Measurements from ENCODE around the gene RBFA.

The RBFA gene

GRCh38 chr18:80029690-80030089 is 4.5 kb upstream of the RBFA start:
- no peak for DNase-seq (ENCODE audit: low spot score)

- DNase-seq (ENCODE audit: low spot score), result no peak
These were observed 810 bp upstream of the RBFA start for GRCh38 chr18:80033181-80034067.

- no peak for DNase-seq (ENCODE audit: low spot score)
These were observed 695 bp downstream of the RBFA start for GRCh38 chr18:80034852-80035406.

GRCh38 chr18:80035997-80036396 is 1.8 kb downstream of the RBFA start:
- DNase-seq (ENCODE audit: low spot score), result no peak

- no peak for DNase-seq (ENCODE audit: low spot score)
These were observed 3.1 kb downstream of the RBFA start for GRCh38 chr18:80037300-80037699.

- DNase-seq (ENCODE audit: low spot score), result no peak
These were observed 3.8 kb downstream of the RBFA start for GRCh38 chr18:80037869-80038630.

DNA sequence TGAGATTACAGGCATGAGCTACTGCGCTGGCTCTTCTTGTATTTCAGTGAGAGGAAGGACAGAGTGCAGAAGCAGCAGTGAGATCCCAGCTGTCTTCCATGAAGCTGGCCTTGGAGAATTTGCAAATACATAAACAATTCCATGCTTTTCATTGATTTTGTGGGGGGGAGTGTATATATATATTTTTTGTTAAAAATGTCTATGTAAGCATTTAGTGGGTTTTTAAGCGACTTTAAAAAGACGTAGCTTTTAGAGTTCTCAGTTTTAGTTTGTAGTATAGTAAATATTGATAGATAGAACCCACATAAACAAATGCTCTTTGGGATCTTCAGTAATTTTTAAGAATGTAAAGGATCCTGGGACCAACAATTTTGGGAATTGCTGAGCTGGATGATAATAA is 6.3 kb downstream of the RBFA start:
- no peak for DNase-seq (ENCODE audit: low spot score)

GRCh38 chr18:80041424-80041823 is 7.2 kb downstream of the RBFA start:
- no peak for DNase-seq (ENCODE audit: low spot score)

- DNase-seq (ENCODE audit: low spot score), result no peak
These were observed 8.6 kb downstream of the RBFA start for GRCh38 chr18:80042785-80043184.

GRCh38 chr18:80044072-80044471 is 9.8 kb downstream of the RBFA start:
- DNase-seq (ENCODE audit: low spot score), result no peak

DNA sequence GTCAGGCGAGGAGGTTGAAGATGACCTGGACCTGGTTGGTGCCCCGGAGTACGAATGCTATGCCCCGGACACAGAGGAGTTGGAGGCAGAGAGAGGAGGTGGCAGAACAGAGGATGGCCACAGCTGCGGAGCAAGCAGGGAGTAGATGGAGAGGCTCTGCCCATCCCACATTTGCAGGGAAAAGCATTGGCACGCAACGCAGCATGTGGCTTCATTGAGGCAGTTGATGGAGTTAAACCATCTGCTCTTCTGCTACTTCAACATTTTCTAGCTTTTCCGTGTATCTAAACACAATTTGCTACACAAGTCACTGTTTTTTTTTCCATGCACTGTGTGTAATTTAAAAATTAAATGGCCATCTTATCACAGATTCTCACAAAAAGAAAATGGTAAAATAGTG is 11.8 kb downstream of the RBFA start:
- no peak for DNase-seq (ENCODE audit: low spot score)

GRCh38 chr18:80046431-80046830 is 12.2 kb downstream of the RBFA start:
- no peak for DNase-seq (ENCODE audit: low spot score)

DNA sequence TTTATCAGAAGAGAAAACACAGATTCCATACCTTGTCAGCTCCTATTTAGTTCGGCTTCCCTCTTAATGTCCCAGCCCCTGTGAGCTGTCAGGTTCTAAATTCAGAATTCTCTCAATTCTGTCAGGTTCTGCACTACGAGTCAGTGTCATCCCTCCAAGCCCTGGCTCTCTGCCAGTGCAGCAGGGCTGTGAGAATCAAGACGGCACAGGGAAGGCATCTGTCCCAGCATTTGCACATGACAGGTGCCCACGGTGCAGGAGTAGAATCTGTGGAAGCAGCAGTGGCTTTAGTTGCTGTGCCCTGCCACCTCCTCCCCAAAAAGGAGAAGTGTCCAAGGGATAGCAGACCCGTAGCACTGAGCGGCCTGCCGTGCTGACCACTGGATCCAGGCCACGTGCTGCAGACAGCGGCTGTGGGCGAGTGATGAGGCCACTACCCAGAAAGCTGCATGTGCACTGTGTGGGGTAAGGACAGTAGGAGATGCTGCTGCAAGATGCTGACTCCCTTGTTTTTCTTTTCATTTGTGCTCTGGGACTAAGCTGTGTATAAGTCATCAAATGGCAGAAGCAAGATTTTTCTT is 12.8 kb downstream of the RBFA start:
- no peak for DNase-seq (ENCODE audit: low spot score)

DNA sequence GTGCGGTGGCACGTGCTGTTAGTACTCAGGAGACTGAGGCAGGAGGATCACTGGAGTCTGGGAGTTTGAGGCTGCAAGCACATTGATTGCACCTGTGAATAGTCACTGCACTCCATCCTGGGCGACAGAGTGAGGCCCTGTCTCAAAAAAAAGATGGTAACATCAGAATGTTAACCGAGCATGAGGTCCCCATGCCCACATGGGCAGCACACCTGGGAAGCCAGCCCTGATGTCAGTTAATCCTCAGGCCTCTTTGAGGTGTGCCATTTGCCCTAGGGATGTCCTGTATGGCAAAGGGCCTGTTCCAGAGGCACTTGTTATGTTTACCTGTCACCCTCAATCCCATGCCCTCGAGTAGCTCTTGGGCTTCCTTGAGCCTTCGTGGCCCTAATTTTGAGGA is 16.6 kb downstream of the RBFA start:
- no peak for DNase-seq (ENCODE audit: low spot score)

DNA sequence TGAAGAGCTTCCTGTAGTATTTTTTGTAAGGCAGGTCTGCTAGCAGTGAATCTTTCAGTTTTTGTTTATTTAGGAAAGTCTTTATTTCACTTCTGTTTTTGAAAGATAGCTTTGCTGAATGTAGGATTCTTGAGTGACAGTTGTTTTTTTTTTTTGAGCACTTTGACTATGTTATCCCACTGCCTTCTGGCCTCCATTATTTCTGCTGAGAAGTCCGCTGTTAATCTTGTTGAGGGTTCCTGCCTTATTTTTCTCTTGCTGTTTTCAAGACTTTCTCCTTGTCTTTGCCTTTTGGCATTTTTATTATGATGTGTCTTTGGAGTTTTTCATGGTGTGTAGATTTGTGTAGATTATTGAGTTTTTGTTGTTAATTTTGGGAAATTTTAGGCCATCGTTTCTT is 21.9 kb downstream of the RBFA start:
- no peak for DNase-seq (ENCODE audit: low spot score)

DNA sequence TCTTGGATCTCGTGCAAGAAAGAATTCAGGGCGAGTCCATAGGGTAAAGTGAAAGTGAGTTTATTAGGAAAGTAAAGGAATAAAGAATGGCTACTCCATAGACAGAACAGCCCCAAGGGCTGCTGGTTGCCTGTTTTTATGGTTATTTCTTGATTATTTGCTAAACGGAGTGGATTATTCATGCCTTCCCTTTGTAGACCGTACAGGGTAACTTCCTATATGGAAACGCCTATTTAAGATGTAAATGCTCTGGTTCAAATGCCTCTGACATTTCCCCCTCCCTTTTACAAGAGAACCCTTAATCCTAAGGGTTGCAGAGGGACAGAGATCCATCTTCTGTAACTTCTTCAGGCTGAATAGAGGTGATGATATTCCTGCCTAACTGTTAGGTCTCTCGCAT is 25.7 kb downstream of the RBFA start:
- DNase-seq (ENCODE audit: low spot score), result no peak

DNA sequence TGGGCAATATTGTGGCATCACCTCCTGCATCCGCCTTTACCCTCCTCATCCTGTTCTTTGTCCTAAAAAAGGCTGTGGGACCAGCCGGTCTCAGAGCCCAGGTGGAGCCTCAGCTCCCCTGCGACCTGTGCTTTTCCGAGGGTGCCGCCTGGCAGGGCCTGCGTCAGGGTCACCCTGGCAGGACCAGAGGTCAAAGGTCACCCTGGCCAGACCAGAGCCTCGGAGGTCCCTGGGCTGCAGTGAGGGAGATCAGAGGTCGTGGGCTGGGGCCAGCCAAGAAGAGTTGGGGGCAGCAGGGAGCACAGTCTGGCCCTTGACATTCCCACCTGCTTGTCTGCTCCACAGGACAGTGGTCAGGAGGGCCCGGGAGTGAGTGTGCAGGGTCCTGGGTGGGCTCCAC is 31.5 kb downstream of the RBFA start:
- no peak for DNase-seq (ENCODE audit: low spot score)

- no peak for DNase-seq (ENCODE audit: low spot score)
These were observed 33.1 kb downstream of the RBFA start for GRCh38 chr18:80067321-80067720.

- DNase-seq (ENCODE audit: low spot score), result no peak
These were observed 33.7 kb downstream of the RBFA start for GRCh38 chr18:80067897-80068296.

DNA sequence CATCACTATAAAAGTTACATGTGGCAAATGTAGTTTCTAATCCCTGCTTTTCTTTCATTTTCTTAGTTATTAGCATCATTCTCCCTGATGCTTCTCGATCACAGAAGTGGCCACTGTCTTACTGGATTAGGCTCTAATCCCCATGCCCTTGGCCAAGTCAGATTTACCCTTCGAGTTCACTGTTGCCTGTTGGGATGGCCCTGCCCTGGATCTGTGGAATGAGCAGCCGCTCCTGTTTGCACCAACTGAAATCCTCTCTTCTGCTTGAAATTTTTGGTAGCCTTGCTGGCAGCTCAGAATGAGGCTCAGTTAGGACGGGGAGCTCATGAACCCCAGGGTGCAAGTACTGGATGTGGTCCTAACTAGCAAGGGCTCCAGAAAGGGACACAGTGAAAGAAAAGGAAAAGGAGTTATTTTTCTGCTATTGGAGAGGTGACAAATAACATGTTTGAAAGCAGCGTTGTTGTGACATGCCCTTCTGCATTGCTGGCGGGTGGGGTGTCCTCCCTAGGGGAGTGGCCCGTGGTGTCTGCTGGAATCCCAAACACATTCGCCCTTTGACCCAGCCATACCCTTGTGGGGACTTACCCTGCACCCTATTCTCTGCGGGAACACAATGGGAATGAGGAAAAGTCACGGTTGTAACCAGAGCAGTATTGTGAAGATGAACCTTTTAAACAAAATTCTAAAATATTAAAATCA is 34.5 kb downstream of the RBFA start:
- no peak for DNase-seq (ENCODE audit: low spot score)

DNA sequence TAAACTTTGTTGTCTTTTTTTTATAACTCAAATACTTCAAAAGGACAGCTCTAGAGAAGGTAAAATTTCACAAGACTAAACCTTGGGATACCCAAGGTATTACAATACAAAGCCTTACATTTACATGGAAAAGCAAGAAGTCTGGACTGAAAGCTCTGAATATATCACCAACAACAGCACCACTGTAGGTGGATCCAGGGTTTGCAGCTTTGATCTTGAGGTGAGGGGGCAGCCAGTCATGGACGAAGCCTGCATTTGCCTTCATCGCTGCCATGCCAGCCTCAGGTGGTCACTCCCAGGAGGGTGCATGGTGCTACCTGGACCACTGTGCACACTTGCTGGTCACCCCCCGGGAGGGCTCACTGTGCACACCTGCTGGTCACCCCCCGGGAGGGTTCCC is 36.6 kb downstream of the RBFA start:
- DNase-seq (ENCODE audit: low spot score), result no peak

DNA sequence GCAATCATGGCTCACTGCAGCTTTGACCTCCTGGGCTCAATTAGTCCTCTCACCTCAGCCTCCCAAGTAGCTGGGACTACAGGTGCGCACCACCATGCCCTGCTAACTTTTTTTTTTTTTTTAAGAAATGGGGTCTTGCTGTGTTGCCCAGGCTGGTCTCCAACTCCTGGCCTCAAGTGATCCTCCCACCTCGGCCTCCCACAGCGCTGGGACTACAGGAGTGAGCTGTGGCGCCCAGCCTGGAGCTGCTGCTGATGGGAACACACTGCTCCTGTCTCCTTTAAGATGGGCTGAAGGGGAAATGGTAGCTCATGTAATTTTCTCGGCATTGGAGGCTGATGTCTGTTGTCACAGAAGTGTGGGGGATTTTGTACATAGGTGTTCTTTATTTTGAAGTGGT is 39.9 kb downstream of the RBFA start:
- DNase-seq (ENCODE audit: low spot score), result no peak

Data from left forelimb (tissue), 1 donor.